ENCODE data around the gene PTPRN2.

The PTPRN2 gene

GRCh38 chr7:158273138-158273651 lies 314.4 kb downstream of the PTPRN2 start:
- FAIRE-seq = no peak
- no peak for DNase-seq (ENCODE audit: insufficient read length, low spot score)
- TF ChIP-seq CTCF (IDR thresholded peaks at IDR 0.05; ENCODE audit: insufficient read depth, missing control alignments) = no peak

GRCh38 chr7:158272509-158273137 lies 315.0 kb downstream of the PTPRN2 start:
- FAIRE-seq = no peak
- DNase-seq (ENCODE audit: insufficient read length, low spot score) = no peak
- no peak for TF ChIP-seq CTCF (IDR thresholded peaks at IDR 0.05; ENCODE audit: insufficient read depth, missing control alignments)

GRCh38 chr7:158272091-158272490 lies 315.5 kb downstream of the PTPRN2 start:
- FAIRE-seq (no peak), DNase-seq (ENCODE audit: insufficient read length, low spot score) (no peak)
- no peak for TF ChIP-seq CTCF (IDR thresholded peaks at IDR 0.05; ENCODE audit: insufficient read depth, missing control alignments)

- no peak for DNase-seq (ENCODE audit: insufficient read length, low spot score)
- FAIRE-seq = no peak
- no peak for TF ChIP-seq CTCF (IDR thresholded peaks at IDR 0.05; ENCODE audit: insufficient read depth, missing control alignments)
Observed at GRCh38 chr7:158271646-158272045, 316.0 kb downstream of the PTPRN2 start.

- no peak for FAIRE-seq
- DNase-seq (ENCODE audit: insufficient read length, low spot score) = no peak
- TF ChIP-seq CTCF (IDR thresholded peaks at IDR 0.05; ENCODE audit: insufficient read depth, missing control alignments) = no peak
Observed at GRCh38 chr7:158270856-158271413, 316.7 kb downstream of the PTPRN2 start.

GRCh38 chr7:158270106-158270775 lies 317.4 kb downstream of the PTPRN2 start:
- no peak for TF ChIP-seq CTCF (IDR thresholded peaks at IDR 0.05; ENCODE audit: insufficient read depth, missing control alignments)
- FAIRE-seq (no peak), DNase-seq (ENCODE audit: insufficient read length, low spot score) (no peak)
